HG03342 (cell line): Measurements from ENCODE around the gene GSPT1.
"Not testable (repeated sequence)": the region's sequence is repeated elsewhere in the genome, so short reads cannot be mapped to it uniquely, and the experiment has no call there.

Experiments
- ATAC-seq: cut with Tn5 transposase; IDR thresholded peaks from one replicate; pipeline ENCODE4 v1.9.1; 2021; ENCODE audit warnings: mild to moderate bottlenecking, moderate library complexity; ENCODE audit not compliant: unreplicated experiment

The GSPT1 gene

GRCh38 chr16:11915644-11916523 is at the start of gene GSPT1:
TSS of gene GSPT1 (minus strand) at chr16:11915956. CDS start at chr16:11915720, 236 bp downstream.
- peak; percentile 81 for ATAC-seq

GRCh38 chr16:11964761-11965551 is 49.2 kb upstream of the GSPT1 start, which contains the start of gene TNFRSF17:
TSS of gene TNFRSF17 (plus strand) at chr16:11965210. CDS start at chr16:11965325, 115 bp downstream.
- peak; percentile 69 for ATAC-seq

GRCh38 chr16:11963706-11964105 is 48.0 kb upstream of the GSPT1 start:
- ATAC-seq = no peak

GRCh38 chr16:11962978-11963377 is 47.2 kb upstream of the GSPT1 start:
- ATAC-seq = not testable (repeated sequence)

GRCh38 chr16:11962457-11962856 is 46.7 kb upstream of the GSPT1 start:
- ATAC-seq = not testable (repeated sequence)

- ATAC-seq = no peak
Measured at GRCh38 chr16:11957591-11958395, 42.0 kb upstream of the GSPT1 start.

- no peak for ATAC-seq
Measured at GRCh38 chr16:11956558-11956957, 40.8 kb upstream of the GSPT1 start.

GRCh38 chr16:11955713-11956123 is 40.0 kb upstream of the GSPT1 start:
- ATAC-seq = no peak

- not testable (repeated sequence) for ATAC-seq
Measured at GRCh38 chr16:11953576-11953975, 37.8 kb upstream of the GSPT1 start.

- no peak for ATAC-seq
Measured at GRCh38 chr16:11950388-11950787, 34.6 kb upstream of the GSPT1 start.

- ATAC-seq = no peak
Measured at GRCh38 chr16:11949527-11949926, 33.8 kb upstream of the GSPT1 start.

- ATAC-seq = no peak
Measured at GRCh38 chr16:11948819-11949218, 33.1 kb upstream of the GSPT1 start.

GRCh38 chr16:11946433-11946832 is 30.7 kb upstream of the GSPT1 start:
- ATAC-seq = no peak

- not testable (repeated sequence) for ATAC-seq
Measured at GRCh38 chr16:11941945-11942344, 26.2 kb upstream of the GSPT1 start, which contains the start of gene NPIPB2. TSS of gene NPIPB2 (minus strand) at chr16:11942045. CDS start at chr16:11942045, 0 bp downstream.

GRCh38 chr16:11927350-11927749 is 11.6 kb upstream of the GSPT1 start:
- ATAC-seq = not testable (repeated sequence)

GRCh38 chr16:11924046-11924445 is 8.3 kb upstream of the GSPT1 start:
- not testable (repeated sequence) for ATAC-seq

- no peak for ATAC-seq
Measured at GRCh38 chr16:11916524-11917285, 949 bp upstream of the GSPT1 start.

- peak; percentile 30 for ATAC-seq
Measured at GRCh38 chr16:11915114-11915643, 577 bp downstream of the GSPT1 start.

GRCh38 chr16:11914210-11915113 is 1.3 kb downstream of the GSPT1 start:
- ATAC-seq = no peak
